Endothelial cell of umbilical vein (primary cell): ENCODE data around the gene TIMP1. TPM values are rescaled to one million over a fixed set of nuclear protein-coding genes. Genes with fewer than 3 reads are reported as not detected.

Source experiments
- BruUV-seq: library from RNA; stranded (reverse); fragments of 400-500 nt; replicated peaks from 2 replicates; lab custom pipeline; 2021; lab: Mats Ljungman, UMichigan
- CTCF ChIA-PET: fragments of 300-600, 350-600 bp; sonication (Branson Sonifier 250); formaldehyde crosslinking; loops from one replicate; lab custom pipeline; 2021; ENCODE audit warnings: antibody characterized with exemption, inconsistent platforms; lab: Charles Lee
- POLR2A ChIA-PET: fragments of 300-600, 350-600 bp; sonication (Branson Sonifier 250); formaldehyde crosslinking; loops from one replicate; lab custom pipeline; 2021; ENCODE audit warnings: antibody characterized with exemption, inconsistent platforms; lab: Charles Lee
- DNase-seq: peaks from one replicate; pipeline ENCODE4 v3.0.0-alpha.2; 2011; ENCODE audit warnings: low read depth, low spot score
- FAIRE-seq: peaks from 2 replicates; lab custom pipeline; 2011; peaks lifted over from hg19 to GRCh38; lab: Jason Lieb, UNC
- H2AFZ ChIP-seq: 2 replicates; pipeline ENCODE4 v1.6.0; 2012; ENCODE audit warnings: low read depth, low read length, control low read depth, inconsistent platforms
- H3K27ac ChIP-seq: 2 replicates; pipeline ENCODE4 v1.5.1; 2011; ENCODE audit warnings: low read depth, mild to moderate bottlenecking, control low read depth, low read length, moderate library complexity; ENCODE audit not compliant: insufficient read depth
- H3K27me3 ChIP-seq, 2 experiments: 2 replicates each; pipeline versions ENCODE4 v1.6.0 to v1.6.1; 2011; ENCODE audit warnings: low read length in 2 of 2, mixed read lengths in 1 of 2; ENCODE audit not compliant: control insufficient read depth in 2 of 2, insufficient read depth in 2 of 2
- H3K36me3 ChIP-seq, 2 experiments: 2 replicates in 1 of 2; 3 replicates in 1 of 2; pipeline ENCODE4 v1.5.1; 2011; ENCODE audit warnings: low read length in 2 of 2, mild to moderate bottlenecking in 1 of 2, moderate library complexity in 1 of 2; ENCODE audit not compliant: control insufficient read depth in 2 of 2, insufficient read depth in 2 of 2; ENCODE audit errors: extremely low read depth in 1 of 2
- H3K4me1 ChIP-seq: 3 replicates; pipeline ENCODE4 v1.5.1; 2011; ENCODE audit warnings: mild to moderate bottlenecking, low read length; ENCODE audit not compliant: control insufficient read depth, insufficient read depth; ENCODE audit errors: extremely low read depth
- H3K4me2 ChIP-seq: 2 replicates; pipeline ENCODE4 v1.6.1; 2011; ENCODE audit warnings: low read length, control low read depth, mixed read lengths; ENCODE audit not compliant: insufficient read depth
- H3K4me3 ChIP-seq, 3 experiments: fragments of 200-600 bp in 1 of 3; sonication (generic), shearing (Covaris generic) in 1 of 3; replicated peaks in 1 of 3; 2 replicates each; pipeline ENCODE4 v1.5.1; 2011 to 2016; ENCODE audit warnings: control low read depth in 3 of 3, low read length in 3 of 3, mild to moderate bottlenecking in 2 of 3, inconsistent platforms in 1 of 3, low read depth in 1 of 3, moderate library complexity in 1 of 3; ENCODE audit not compliant: insufficient read depth in 1 of 3
- H3K79me2 ChIP-seq: 2 replicates; pipeline ENCODE4 v1.6.0; 2012; ENCODE audit warnings: low read length, inconsistent platforms; ENCODE audit not compliant: control insufficient read depth, insufficient read depth
- H3K9ac ChIP-seq: replicated peaks from 2 replicates; pipeline ENCODE3; 2011; ENCODE audit warnings: low read length, control low read depth; ENCODE audit not compliant: insufficient read depth; ENCODE audit errors: extremely low read depth
- H3K9me1 ChIP-seq: replicated peaks from 3 replicates; pipeline ENCODE4 v1.6.0; 2011; ENCODE audit warnings: mild to moderate bottlenecking, low read length; ENCODE audit not compliant: control insufficient read depth, insufficient read depth; ENCODE audit errors: extremely low read depth
- H3K9me3 ChIP-seq: replicated peaks from 2 replicates; pipeline ENCODE4 v1.5.1; 2012; ENCODE audit warnings: low read length, inconsistent platforms; ENCODE audit not compliant: control insufficient read depth, insufficient read depth
- H4K20me1 ChIP-seq: replicated peaks from 2 replicates; pipeline ENCODE3; 2011; ENCODE audit warnings: mild to moderate bottlenecking, low read length; ENCODE audit not compliant: control insufficient read depth, insufficient read depth; ENCODE audit errors: extremely low read depth
- CTCF ChIP-seq, 2 donors: IDR thresholded peaks; 1 replicate in 1 of 2; 2 replicates in 1 of 2; pipeline ENCODE4 v1.5.1; 2011; ENCODE audit warnings: low read length in 2 of 2, mild to moderate bottlenecking in 2 of 2, moderate library complexity in 2 of 2, control low read depth in 1 of 2, inconsistent platforms in 1 of 2, low read depth in 1 of 2; ENCODE audit not compliant: insufficient read depth in 1 of 2; ENCODE audit errors: extremely low read depth in 1 of 2
- EZH2 ChIP-seq: IDR thresholded peaks from 2 replicates; pipeline ENCODE4 v1.6.1; 2012; ENCODE audit warnings: borderline replicate concordance, low read depth, mild to moderate bottlenecking, moderate library complexity, low read length, inconsistent platforms; ENCODE audit not compliant: severe bottlenecking
- GATA2 ChIP-seq: IDR thresholded peaks from 2 replicates; pipeline ENCODE4 v1.7.0; 2011; ENCODE audit warnings: low read depth, mild to moderate bottlenecking, moderate library complexity, mixed read lengths, low read length; ENCODE audit not compliant: insufficient read length, insufficient read depth
- JUN ChIP-seq: IDR thresholded peaks from 2 replicates; pipeline ENCODE4 v1.6.1; 2011; ENCODE audit warnings: borderline replicate concordance, low read depth; ENCODE audit not compliant: insufficient read length, insufficient read depth
- MYC ChIP-seq: IDR thresholded peaks from one replicate; pipeline ENCODE4 v1.6.1; 2011; ENCODE audit warnings: mild to moderate bottlenecking, low read depth, low read length
- POLR2A ChIP-seq: IDR thresholded peaks from 2 replicates; pipeline ENCODE4 v1.6.1; 2012; ENCODE audit warnings: low read depth, mild to moderate bottlenecking, control low read depth, low read length
- POLR2AphosphoS5 ChIP-seq: IDR thresholded peaks from 2 replicates; pipeline ENCODE4 v1.6.1; 2012; ENCODE audit warnings: low read depth, mild to moderate bottlenecking, control low read depth, low read length, moderate library complexity; ENCODE audit not compliant: insufficient read depth
- dilution Hi-C: fragments of 300-500 bp; cut with MboI; formaldehyde crosslinking; loops from one replicate; pipeline ENCODE4 v1.15.0; 2019; ENCODE audit warnings: low sequenced_read_pairs; ENCODE audit not compliant: extremely low pct_ligation_motif_present
- intact Hi-C: fragments of 100-400 bp; cut with micrococcal nuclease; formaldehyde crosslinking; loops from one replicate; pipeline ENCODE4 v1.10.0; 2022
- polyA plus RNA-seq, 4 experiments: library from polyadenylated mRNA; depleted of rRNA in 3 of 4; stranded (reverse) in 3 of 4; unstranded in 1 of 4; fragments of >200 nt; gene quantifications; 2 replicates each; pipeline versions ENCODE4 v1.2.1 to v1.2.3, GENCODE V29; 2011 to 2012; ENCODE audit warnings: missing spikeins in 1 of 4
- total RNA-seq: library from RNA; stranded (reverse); gene quantifications from 2 replicates; pipeline ENCODE4 v1.2.3, GENCODE V29; 2021
- TF ChIP-seq, protein P1 (sequence below): IDR thresholded peaks from 2 replicates; pipeline ENCODE4 v1.6.1; 2011; ENCODE audit not compliant: insufficient read depth, insufficient read length

TIMP1 gene
- total and polyA plus RNA-seq, 2 donors (not counting 3 experiments of a cell fraction or from before 2014, with no cell fraction given), result 124 to 277 TPM

DNA sequence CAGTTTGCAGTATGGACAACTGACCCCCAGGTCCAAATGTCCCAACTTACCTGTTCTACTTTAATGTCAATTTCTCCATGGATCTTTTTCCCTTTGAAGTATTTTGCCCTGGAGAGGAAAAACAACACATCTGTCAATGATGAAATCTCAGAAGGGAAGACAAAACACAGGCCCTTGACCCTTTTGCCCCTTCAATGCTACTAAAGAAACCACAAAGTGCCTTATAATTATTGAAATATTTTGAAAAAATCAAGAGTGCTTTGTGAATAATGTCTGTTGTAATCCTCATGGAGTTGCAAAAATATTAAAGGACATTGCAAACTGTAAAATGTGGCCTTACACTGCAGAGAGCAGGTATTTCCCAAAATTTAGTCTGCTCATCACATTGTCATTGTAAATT lies 24.9 kb downstream of the TIMP1 start:
- Histone ChIP-seq H3K4me1 (no peaks in the 10 kb centered on the region), H3K27me3 (peaks cover 0 to 5% of the 10 kb centered on the region in 2 experiments), H3K4me3 (no peak overlapping the region), H3K9ac (no peak overlapping the region), H3K27ac (no peak overlapping the region), H3K79me2 (no peaks in the 10 kb centered on the region), H4K20me1 (no peaks in the 10 kb centered on the region), H3K4me2 (no peak overlapping the region), H3K36me3 (no peaks in the 10 kb centered on the region), H3K9me1 (no peaks in the 10 kb centered on the region), H3K9me3 (no peaks in the 10 kb centered on the region), H2AFZ (no peak overlapping the region)
- no peak for DNase-seq
- TF ChIP-seq POLR2A (no peak), CTCF (IDR thresholded peaks at IDR 0.05; ENCODE audit: extremely low read depth in 1 of 2, insufficient read depth in 1 of 2, low read depth in 1 of 2, low read length in 2 of 2) (no peak), MYC (no peak), JUN (no peak), EZH2 (no peak), POLR2AphosphoS5 (no peak), GATA2 (no peak)
- TF ChIP-seq, protein P1, sequence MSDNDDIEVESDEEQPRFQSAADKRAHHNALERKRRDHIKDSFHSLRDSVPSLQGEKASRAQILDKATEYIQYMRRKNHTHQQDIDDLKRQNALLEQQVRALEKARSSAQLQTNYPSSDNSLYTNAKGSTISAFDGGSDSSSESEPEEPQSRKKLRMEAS, result no peak
- dilution Hi-C loops, result no loop called here
- BruUV-seq, result no TSS peak
- FAIRE-seq, result no peak
- intact Hi-C loops, result no loop called here
- CTCF ChIA-PET, result no interaction called here
- POLR2A ChIA-PET, result no interaction called here
